GM20000 (cell line): Measurements from ENCODE around the gene FAM9B.

ENCODE experiments used
- DNase-seq: peaks from one replicate; pipeline ENCODE4 v3.0.0; 2012; ENCODE audit warnings: low spot score
- TF ChIP-seq, protein P1 (sequence below): IDR thresholded peaks from 2 replicates; pipeline ENCODE4 v1.5.1; 2012; ENCODE audit warnings: mild to moderate bottlenecking, control low read depth; ENCODE audit errors: extremely low read depth, missing control alignments

The FAM9B gene

DNA sequence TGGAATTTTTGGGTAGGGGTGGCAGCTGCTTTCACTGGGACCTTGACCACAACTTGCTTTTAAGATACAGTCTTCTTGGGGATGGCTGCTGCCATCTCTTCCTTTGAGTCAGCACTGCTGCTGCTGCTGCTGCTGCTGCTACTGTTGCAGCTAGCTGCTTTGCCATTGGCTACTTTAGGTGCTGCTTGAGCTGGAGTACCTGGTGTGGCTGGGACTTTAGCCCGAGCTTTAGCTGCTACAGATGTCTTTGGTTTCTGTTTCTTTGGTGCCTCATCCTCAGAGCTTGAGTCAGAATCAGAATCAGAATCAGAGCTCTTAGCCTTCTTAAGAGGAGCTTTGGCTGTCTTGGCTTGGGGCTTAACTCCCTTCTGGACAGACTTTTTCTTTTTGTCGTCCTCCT lies 52.2 kb downstream of the FAM9B start:
- DNase-seq = no peak
- TF ChIP-seq, protein P1, sequence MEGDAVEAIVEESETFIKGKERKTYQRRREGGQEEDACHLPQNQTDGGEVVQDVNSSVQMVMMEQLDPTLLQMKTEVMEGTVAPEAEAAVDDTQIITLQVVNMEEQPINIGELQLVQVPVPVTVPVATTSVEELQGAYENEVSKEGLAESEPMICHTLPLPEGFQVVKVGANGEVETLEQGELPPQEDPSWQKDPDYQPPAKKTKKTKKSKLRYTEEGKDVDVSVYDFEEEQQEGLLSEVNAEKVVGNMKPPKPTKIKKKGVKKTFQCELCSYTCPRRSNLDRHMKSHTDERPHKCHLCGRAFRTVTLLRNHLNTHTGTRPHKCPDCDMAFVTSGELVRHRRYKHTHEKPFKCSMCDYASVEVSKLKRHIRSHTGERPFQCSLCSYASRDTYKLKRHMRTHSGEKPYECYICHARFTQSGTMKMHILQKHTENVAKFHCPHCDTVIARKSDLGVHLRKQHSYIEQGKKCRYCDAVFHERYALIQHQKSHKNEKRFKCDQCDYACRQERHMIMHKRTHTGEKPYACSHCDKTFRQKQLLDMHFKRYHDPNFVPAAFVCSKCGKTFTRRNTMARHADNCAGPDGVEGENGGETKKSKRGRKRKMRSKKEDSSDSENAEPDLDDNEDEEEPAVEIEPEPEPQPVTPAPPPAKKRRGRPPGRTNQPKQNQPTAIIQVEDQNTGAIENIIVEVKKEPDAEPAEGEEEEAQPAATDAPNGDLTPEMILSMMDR = no peak

DNA sequence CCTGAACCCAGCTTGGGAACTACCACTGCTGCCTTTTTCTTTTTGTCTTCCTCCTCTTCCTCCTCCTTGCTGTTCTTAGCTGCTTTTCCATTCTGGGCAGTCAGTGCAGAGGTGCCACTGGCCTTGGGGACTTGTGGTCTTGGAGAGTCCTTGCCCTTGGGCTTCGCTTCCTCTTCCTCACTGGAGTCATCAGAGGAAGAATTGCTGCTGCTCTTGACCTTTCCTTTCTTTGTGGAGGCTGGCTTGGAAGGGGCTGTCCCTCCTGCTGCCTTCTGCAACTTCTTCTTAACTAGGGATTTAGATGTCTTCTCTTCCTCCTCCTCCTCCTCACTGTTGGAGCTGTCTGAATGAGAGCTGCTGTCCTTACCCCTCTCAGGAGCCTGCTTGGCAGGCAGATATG lies 53.2 kb downstream of the FAM9B start:
- TF ChIP-seq, protein P1 = no peak

More for the DNA sequence above, 53.2 kb downstream of the FAM9B start:
- DNase-seq = no peak
